Liver (tissue), 9 donors: ENCODE measurements around the gene ESRRB. TPM values are rescaled to one million over a fixed set of nuclear protein-coding genes. Genes with fewer than 3 reads are reported as not detected.

Source experiments
- DNase-seq: peaks from one replicate; pipeline ENCODE4 v3.0.0-alpha.2; 2017; ENCODE audit warnings: low spot score
- H3K27ac ChIP-seq, 2 donors: one replicate each; pipeline ENCODE4 v1.7.0; 2013; ENCODE audit warnings: inconsistent platforms in 2 of 2, low read length in 2 of 2, control low read depth in 1 of 2, low read depth in 1 of 2, mild to moderate bottlenecking in 1 of 2
- H3K27me3 ChIP-seq, 4 donors: one replicate each; pipeline versions ENCODE4 v1.6.1 to v1.7.0; 2013; ENCODE audit warnings: low read length in 3 of 4, inconsistent platforms in 1 of 4, mild to moderate bottlenecking in 1 of 4, moderate library complexity in 1 of 4; ENCODE audit not compliant: control insufficient read depth in 4 of 4, insufficient read depth in 4 of 4
- H3K36me3 ChIP-seq, 4 donors: one replicate each; pipeline versions ENCODE4 v1.6.1 to v1.7.0; 2013; ENCODE audit warnings: low read length in 3 of 4, mild to moderate bottlenecking in 3 of 4, low read depth in 1 of 4, moderate library complexity in 1 of 4; ENCODE audit not compliant: control insufficient read depth in 4 of 4, insufficient read depth in 3 of 4
- H3K4me1 ChIP-seq, 4 donors: one replicate each; pipeline versions ENCODE4 v1.6.1 to v1.7.0; 2013; ENCODE audit warnings: low read length in 3 of 4, mild to moderate bottlenecking in 3 of 4, moderate library complexity in 1 of 4; ENCODE audit not compliant: control insufficient read depth in 4 of 4, insufficient read depth in 4 of 4
- H3K4me3 ChIP-seq, 3 donors: one replicate each; pipeline versions ENCODE4 v1.6.1 to v1.7.0; 2013; ENCODE audit warnings: low read length in 3 of 3, control low read depth in 1 of 3, low read depth in 1 of 3, mild to moderate bottlenecking in 1 of 3
- H3K9ac ChIP-seq, 2 donors: one replicate each; pipeline ENCODE4 v1.7.0; 2013; ENCODE audit warnings: low read length in 2 of 2, mild to moderate bottlenecking in 2 of 2, moderate library complexity in 2 of 2, control low read depth in 1 of 2, low read depth in 1 of 2
- H3K9me3 ChIP-seq, 4 donors: one replicate each; pipeline versions ENCODE4 v1.6.1 to v1.7.0; 2013; ENCODE audit warnings: low read length in 3 of 4; ENCODE audit not compliant: control insufficient read depth in 4 of 4
- EGR1 ChIP-seq, 2 donors: IDR thresholded peaks; 2 replicates each; pipeline ENCODE4 v1.6.1; 2016 to 2018; ENCODE audit warnings: antibody characterized with exemption in 2 of 2, low read depth in 2 of 2
- FOXA1 ChIP-seq: IDR thresholded peaks from 2 replicates; pipeline ENCODE4 v1.6.1; 2016; ENCODE audit warnings: antibody characterized with exemption
- FOXA2 ChIP-seq: IDR thresholded peaks from 2 replicates; pipeline ENCODE4 v1.6.1; 2016; ENCODE audit warnings: antibody characterized with exemption
- GABPA ChIP-seq, 2 donors: IDR thresholded peaks in 1 of 2; conservative IDR thresholded peaks in 1 of 2; 2 replicates each; pipeline ENCODE4 v1.6.1; 2016; ENCODE audit warnings: antibody characterized with exemption in 2 of 2, mild to moderate bottlenecking in 1 of 2, moderate library complexity in 1 of 2
- HNF4A ChIP-seq, 2 donors: conservative IDR thresholded peaks; 2 replicates each; pipeline ENCODE4 v1.6.1; 2016; ENCODE audit warnings: antibody characterized with exemption in 2 of 2, mild to moderate bottlenecking in 2 of 2
- HNF4G ChIP-seq: IDR thresholded peaks from 2 replicates; pipeline ENCODE4 v1.6.1; 2016; ENCODE audit warnings: antibody characterized with exemption
- JUND ChIP-seq, 2 donors: IDR thresholded peaks; 2 replicates each; pipeline ENCODE4 v1.6.1; 2016; ENCODE audit warnings: antibody characterized with exemption in 2 of 2
- NR2F2 ChIP-seq: IDR thresholded peaks from 2 replicates; pipeline ENCODE4 v1.6.1; 2016; ENCODE audit warnings: antibody characterized with exemption
- RAD21 ChIP-seq, 2 donors: IDR thresholded peaks; 2 replicates each; pipeline ENCODE4 v1.6.1; 2016; ENCODE audit warnings: antibody characterized with exemption in 2 of 2, mild to moderate bottlenecking in 2 of 2
- REST ChIP-seq: IDR thresholded peaks from 2 replicates; pipeline ENCODE4 v1.6.1; 2016; ENCODE audit warnings: antibody characterized with exemption, mild to moderate bottlenecking
- RXRA ChIP-seq, 2 donors: IDR thresholded peaks; 2 replicates each; pipeline ENCODE4 v1.6.1; 2017 to 2018; ENCODE audit warnings: antibody characterized with exemption in 2 of 2, mild to moderate bottlenecking in 1 of 2
- SP1 ChIP-seq: IDR thresholded peaks from 2 replicates; pipeline ENCODE4 v1.6.1; 2018; ENCODE audit warnings: antibody characterized with exemption, mild to moderate bottlenecking
- TAF1 ChIP-seq: conservative IDR thresholded peaks from 2 replicates; pipeline ENCODE4 v1.6.1; 2016; ENCODE audit warnings: antibody characterized with exemption, mild to moderate bottlenecking
- YY1 ChIP-seq: IDR thresholded peaks from 2 replicates; pipeline ENCODE4 v1.6.1; 2016; ENCODE audit warnings: antibody characterized with exemption, mild to moderate bottlenecking
- WGBS: extraction: QIAGEN DNeasy Blood & Tissue Kit; methylation state at CpG from one replicate; pipeline ENCODE4 v1.1.7; 2013; 5-methylcytosine and 5-hydroxymethylcytosine counted together
- polyA plus RNA-seq, 2 donors: library from polyadenylated mRNA; stranded (reverse) in 1 of 2; unstranded in 1 of 2; fragments of 200-250 nt in 1 of 2; fragments of >200 nt in 1 of 2; fragmentation: Nextera tagmentation in 1 of 2; extraction: Ambion mirVana in 1 of 2; gene quantifications; one replicate each; pipeline versions ENCODE4 v1.2.1 to v1.2.3, GENCODE V29; 2013 to 2015
- total RNA-seq, 2 donors: library from RNA; depleted of rRNA; stranded (reverse); fragments of >200 nt; gene quantifications; one replicate each; pipeline ENCODE4 v1.2.3, GENCODE V29; 2014
- TF ChIP-seq, protein P1 (sequence below): IDR thresholded peaks from 2 replicates; pipeline ENCODE4 v1.6.1; 2016; ENCODE audit warnings: antibody characterized with exemption
- TF ChIP-seq, protein P2 (sequence below): fragments of 150-350 bp; IDR thresholded peaks from 2 replicates; pipeline ENCODE4 v1.5.1; 2017; ENCODE audit warnings: improper control_type of control experiment, low read depth, low read length; ENCODE audit not compliant: missing input control
- TF ChIP-seq, protein P3 (sequence below): IDR thresholded peaks from 2 replicates; pipeline ENCODE4 v1.6.1; 2016; ENCODE audit warnings: antibody characterized with exemption
- TF ChIP-seq, protein P4 (sequence below): IDR thresholded peaks from 2 replicates; pipeline ENCODE4 v1.6.1; 2016; ENCODE audit warnings: antibody characterized with exemption
- donor health status: healthy.
- donor health status: healthy.
- donor health status: healthy.
- donor health status: healthy.
- donor health status: healthy.

ESRRB gene
- total and polyA plus RNA-seq, 4 donors, result 0.08 to 0.21 (median 0.11) TPM

DNA sequence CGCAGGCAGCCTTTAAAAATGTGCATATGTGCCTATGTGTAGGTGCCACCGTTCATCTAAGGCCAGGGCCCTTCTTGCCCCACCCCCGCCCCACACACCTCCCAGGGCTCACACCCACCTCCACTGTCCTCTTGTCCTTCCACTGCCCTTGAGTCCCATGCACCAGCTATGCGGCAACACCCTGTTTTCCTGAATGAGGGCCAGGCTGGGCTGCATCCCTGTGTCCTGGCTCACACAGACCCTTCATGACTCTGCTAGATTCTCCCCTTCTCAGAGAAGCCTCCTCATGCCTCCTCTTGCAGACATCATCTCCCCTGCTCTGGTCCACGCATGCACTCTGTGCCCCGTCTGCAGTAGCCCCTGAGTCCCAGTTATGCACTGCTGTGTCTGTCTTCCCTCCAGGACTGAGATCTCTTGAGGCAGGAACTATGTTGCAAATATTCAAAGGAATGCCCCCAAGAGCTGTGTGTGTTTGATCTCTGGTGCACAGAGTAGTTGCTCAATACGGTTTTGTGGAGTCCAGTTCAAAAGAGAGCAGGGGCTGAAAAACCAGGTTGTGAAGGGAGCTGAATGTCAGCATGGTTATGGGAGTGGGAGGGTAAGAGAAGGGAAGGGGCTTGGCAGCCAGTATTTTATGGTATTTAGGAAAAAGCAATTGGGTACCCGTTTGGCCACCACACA is 47.3 kb upstream of the ESRRB start:
- H3K4me3 ChIP-seq, result no peak overlapping the region
- no peak for TF ChIP-seq RAD21 (IDR thresholded peaks at IDR 0.05)
- TF ChIP-seq GABPA (IDR thresholded peaks at IDR 0.05 in 1 of 2, conservative IDR thresholded peaks at IDR 0.05 in 1 of 2), result no peak
- TF ChIP-seq TAF1, result no peak
- TF ChIP-seq, protein P1, sequence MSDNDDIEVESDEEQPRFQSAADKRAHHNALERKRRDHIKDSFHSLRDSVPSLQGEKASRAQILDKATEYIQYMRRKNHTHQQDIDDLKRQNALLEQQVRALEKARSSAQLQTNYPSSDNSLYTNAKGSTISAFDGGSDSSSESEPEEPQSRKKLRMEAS, result no peak
- TF ChIP-seq, protein P2, sequence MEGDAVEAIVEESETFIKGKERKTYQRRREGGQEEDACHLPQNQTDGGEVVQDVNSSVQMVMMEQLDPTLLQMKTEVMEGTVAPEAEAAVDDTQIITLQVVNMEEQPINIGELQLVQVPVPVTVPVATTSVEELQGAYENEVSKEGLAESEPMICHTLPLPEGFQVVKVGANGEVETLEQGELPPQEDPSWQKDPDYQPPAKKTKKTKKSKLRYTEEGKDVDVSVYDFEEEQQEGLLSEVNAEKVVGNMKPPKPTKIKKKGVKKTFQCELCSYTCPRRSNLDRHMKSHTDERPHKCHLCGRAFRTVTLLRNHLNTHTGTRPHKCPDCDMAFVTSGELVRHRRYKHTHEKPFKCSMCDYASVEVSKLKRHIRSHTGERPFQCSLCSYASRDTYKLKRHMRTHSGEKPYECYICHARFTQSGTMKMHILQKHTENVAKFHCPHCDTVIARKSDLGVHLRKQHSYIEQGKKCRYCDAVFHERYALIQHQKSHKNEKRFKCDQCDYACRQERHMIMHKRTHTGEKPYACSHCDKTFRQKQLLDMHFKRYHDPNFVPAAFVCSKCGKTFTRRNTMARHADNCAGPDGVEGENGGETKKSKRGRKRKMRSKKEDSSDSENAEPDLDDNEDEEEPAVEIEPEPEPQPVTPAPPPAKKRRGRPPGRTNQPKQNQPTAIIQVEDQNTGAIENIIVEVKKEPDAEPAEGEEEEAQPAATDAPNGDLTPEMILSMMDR, result no peak
- no peak for TF ChIP-seq REST
- no peak for TF ChIP-seq NR2F2
- TF ChIP-seq HNF4A (conservative IDR thresholded peaks at IDR 0.05), result no peak
- no peak for TF ChIP-seq FOXA1
- TF ChIP-seq YY1, result no peak
- TF ChIP-seq RXRA (IDR thresholded peaks at IDR 0.05), result no peak
- no peak for TF ChIP-seq EGR1 (IDR thresholded peaks at IDR 0.05; ENCODE audit: low read depth in 2 of 2)
- TF ChIP-seq FOXA2, result no peak
- TF ChIP-seq, protein P3, sequence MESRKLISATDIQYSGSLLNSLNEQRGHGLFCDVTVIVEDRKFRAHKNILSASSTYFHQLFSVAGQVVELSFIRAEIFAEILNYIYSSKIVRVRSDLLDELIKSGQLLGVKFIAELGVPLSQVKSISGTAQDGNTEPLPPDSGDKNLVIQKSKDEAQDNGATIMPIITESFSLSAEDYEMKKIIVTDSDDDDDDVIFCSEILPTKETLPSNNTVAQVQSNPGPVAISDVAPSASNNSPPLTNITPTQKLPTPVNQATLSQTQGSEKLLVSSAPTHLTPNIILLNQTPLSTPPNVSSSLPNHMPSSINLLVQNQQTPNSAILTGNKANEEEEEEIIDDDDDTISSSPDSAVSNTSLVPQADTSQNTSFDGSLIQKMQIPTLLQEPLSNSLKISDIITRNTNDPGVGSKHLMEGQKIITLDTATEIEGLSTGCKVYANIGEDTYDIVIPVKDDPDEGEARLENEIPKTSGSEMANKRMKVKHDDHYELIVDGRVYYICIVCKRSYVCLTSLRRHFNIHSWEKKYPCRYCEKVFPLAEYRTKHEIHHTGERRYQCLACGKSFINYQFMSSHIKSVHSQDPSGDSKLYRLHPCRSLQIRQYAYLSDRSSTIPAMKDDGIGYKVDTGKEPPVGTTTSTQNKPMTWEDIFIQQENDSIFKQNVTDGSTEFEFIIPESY, result no peak
- TF ChIP-seq HNF4G, result no peak
- TF ChIP-seq, protein P4, sequence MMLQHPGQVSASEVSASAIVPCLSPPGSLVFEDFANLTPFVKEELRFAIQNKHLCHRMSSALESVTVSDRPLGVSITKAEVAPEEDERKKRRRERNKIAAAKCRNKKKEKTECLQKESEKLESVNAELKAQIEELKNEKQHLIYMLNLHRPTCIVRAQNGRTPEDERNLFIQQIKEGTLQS, result no peak
- TF ChIP-seq JUND (IDR thresholded peaks at IDR 0.05), result no peak
- no peak for TF ChIP-seq SP1
- H3K27me3 ChIP-seq, result no peaks in the 10 kb centered on the region
- DNase-seq, result no peak
- H3K27ac ChIP-seq, result no peak overlapping the region
- peaks cover 0 to 12% (median 5%) of the 10 kb centered on the region in 4 donors for H3K4me1 ChIP-seq
- H3K9ac ChIP-seq, result no peak overlapping the region
- H3K9me3 ChIP-seq, result no peaks in the 10 kb centered on the region
- no peaks in the 10 kb centered on the region for H3K36me3 ChIP-seq
- 69% methylated on average over 8 of the region's 8 CpGs for WGBS
